Measurements from ENCODE around the gene EDARADD. TPM values are rescaled to one million over a fixed set of nuclear protein-coding genes. Genes with fewer than 3 reads are reported as not detected.

The EDARADD gene
- total and polyA plus RNA-seq, 2 of the 13 experiments (the other 11 are each of a cell fraction or from before 2014, with no cell fraction given), result 0.03 TPM; not detected in 1

DNA sequence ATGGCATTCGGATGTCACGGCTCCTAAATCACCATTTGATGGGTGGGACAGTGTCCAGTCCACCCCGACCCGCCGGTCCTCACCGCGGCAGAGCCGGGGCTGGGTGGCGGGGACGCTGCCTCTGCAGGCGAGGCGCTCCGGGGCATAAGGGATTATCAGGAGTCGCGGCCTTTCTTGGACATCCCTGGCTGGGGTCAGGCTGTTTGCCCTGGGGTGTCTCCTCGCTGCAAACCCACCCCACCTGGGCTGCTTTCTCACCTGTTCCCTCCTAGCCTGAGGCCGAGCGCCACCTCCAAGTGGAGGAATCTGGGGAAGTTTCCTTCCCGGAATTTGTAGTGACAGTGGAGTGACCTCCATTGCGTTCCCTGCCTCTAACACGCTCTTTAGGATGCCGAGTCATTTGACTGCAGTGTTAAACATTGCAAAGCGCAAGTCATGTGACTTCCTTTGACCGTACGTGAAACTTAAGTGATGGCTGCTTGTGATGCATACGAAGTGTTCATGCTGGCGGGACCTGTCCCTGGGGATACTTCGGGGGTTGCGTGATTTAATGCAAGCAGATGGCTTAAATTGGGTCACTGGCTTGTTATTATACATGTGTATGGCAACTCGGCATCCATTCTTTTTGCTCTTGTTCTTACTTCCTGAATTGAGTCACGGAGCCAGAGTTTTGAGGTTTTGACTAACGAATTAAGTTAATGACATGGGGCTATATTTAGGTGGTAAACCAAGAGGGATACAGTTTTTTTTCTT is 130.2 kb downstream of the EDARADD start (continued):
- TF ChIP-seq, protein P1, sequence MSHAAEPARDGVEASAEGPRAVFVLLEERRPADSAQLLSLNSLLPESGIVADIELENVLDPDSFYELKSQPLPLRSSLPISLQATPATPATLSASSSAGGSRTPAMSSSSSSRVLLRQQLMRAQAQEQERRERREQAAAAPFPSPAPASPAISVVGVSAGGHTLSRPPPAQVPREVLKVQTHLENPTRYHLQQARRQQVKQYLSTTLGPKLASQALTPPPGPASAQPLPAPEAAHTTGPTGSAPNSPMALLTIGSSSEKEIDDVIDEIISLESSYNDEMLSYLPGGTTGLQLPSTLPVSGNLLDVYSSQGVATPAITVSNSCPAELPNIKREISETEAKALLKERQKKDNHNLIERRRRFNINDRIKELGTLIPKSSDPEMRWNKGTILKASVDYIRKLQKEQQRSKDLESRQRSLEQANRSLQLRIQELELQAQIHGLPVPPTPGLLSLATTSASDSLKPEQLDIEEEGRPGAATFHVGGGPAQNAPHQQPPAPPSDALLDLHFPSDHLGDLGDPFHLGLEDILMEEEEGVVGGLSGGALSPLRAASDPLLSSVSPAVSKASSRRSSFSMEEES (CRISPR knock-in tag; IDR thresholded peaks at IDR 0.05), result peak; percentile 95
- TF ChIP-seq, protein P2, sequence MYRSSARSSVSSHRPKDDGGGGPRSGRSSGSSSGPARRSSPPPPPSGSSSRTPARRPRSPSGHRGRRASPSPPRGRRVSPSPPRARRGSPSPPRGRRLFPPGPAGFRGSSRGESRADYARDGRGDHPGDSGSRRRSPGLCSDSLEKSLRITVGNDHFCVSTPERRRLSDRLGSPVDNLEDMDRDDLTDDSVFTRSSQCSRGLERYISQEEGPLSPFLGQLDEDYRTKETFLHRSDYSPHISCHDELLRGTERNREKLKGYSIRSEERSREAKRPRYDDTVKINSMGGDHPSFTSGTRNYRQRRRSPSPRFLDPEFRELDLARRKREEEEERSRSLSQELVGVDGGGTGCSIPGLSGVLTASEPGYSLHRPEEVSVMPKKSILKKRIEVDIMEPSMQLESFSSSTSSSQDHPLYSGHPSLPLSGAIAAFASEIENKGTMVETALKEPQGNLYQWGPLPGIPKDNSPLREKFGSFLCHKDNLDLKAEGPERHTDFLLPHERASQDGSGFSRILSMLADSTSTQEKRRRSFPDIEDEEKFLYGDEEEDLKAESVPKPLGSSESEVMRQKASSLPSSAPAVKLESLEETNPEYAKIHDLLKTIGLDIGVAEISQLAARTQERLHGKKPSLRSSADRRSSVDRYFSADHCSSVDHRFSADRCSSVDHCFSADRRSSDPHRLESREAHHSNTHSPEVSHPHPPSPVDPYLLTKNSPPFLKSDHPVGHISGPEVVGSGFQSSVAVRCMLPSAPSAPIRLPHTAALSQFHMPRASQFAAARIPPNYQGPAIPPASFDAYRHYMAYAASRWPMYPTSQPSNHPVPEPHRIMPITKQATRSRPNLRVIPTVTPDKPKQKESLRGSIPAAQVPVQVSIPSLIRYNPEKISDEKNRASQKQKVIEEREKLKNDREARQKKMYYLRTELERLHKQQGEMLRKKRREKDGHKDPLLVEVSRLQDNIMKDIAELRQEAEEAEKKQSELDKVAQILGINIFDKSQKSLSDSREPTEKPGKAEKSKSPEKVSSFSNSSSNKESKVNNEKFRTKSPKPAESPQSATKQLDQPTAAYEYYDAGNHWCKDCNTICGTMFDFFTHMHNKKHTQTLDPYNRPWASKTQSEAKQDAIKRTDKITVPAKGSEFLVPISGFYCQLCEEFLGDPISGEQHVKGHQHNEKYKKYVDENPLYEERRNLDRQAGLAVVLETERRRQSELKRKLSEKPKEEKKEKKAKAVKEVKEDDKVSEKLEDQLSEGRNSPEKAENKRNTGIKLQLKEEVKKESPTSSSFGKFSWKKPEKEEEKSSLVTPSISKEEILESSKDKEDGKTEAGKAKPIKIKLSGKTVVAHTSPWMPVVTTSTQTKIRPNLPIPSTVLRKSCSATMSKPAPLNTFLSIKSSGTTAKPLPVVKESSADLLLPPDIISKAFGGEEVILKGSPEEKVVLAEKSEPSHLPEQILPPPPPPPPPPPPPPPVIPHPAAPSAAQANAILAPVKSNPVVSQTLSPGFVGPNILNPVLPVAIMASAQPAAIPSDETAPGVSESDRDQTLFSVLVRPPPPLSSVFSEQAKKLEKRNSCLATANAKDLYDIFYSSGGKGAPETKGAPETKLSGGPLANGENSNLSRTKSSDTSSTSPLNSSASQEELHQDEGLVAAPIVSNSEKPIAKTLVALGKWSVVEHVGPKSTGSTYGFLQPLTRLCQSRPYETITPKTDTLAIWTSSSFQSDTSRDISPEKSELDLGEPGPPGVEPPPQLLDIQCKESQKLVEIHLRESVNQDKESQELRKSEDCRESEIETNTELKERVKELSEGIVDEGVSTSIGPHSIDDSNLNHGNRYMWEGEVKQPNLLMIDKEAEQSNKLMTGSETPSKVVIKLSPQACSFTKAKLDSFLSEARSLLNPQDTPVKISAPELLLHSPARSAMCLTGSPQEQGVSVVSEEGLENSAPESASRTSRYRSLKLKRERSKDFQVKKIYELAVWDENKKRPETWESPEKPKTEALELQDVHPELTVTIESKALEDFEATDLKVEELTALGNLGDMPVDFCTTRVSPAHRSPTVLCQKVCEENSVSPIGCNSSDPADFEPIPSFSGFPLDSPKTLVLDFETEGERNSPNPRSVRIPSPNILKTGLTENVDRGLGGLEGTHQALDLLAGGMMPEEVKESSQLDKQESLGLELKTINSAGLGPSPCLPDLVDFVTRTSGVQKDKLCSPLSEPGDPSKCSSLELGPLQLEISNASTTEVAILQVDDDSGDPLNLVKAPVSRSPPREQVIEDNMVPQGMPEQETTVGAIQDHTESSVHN (CRISPR knock-in tag; IDR thresholded peaks at IDR 0.05), result no peak
- TF ChIP-seq ZBTB20 (CRISPR knock-in tag; IDR thresholded peaks at IDR 0.05; ENCODE audit: borderline replicate concordance, low read depth), result no peak
- TF ChIP-seq HOMEZ (CRISPR knock-in tag; IDR thresholded peaks at IDR 0.05; ENCODE audit: low read depth), result no peak
- TF ChIP-seq GLMP (CRISPR knock-in tag; IDR thresholded peaks at IDR 0.05; ENCODE audit: borderline replicate concordance), result no peak
- TF ChIP-seq CBX1 (IDR thresholded peaks at IDR 0.05; ENCODE audit: low read depth), result no peak
- TF ChIP-seq DPF2 (CRISPR knock-in tag; IDR thresholded peaks at IDR 0.05; ENCODE audit: borderline replicate concordance, low read depth), result no peak
- TF ChIP-seq SRSF9 (IDR thresholded peaks at IDR 0.05; ENCODE audit: borderline replicate concordance, insufficient read depth, low read depth, low read length, poor library complexity, severe bottlenecking), result no peak
- TF ChIP-seq NCOA2 (CRISPR knock-in tag; IDR thresholded peaks at IDR 0.05), result no peak; the same call in 1 of the 2 replicates
- no peak for TF ChIP-seq CREM (IDR thresholded peaks at IDR 0.05)
- no peak for TF ChIP-seq CREM (CRISPR knock-in tag; IDR thresholded peaks at IDR 0.05)
- TF ChIP-seq FOSL2 (CRISPR knock-in tag; IDR thresholded peaks at IDR 0.05), result peak; percentile 71
- TF ChIP-seq ASH2L (IDR thresholded peaks at IDR 0.05; ENCODE audit: insufficient read length, low read depth, low read length), result peak; percentile 19
- no peak for TF ChIP-seq ZMYM3 (CRISPR knock-in tag; IDR thresholded peaks at IDR 0.05)
- TF ChIP-seq ZNF543 (CRISPR knock-in tag; IDR thresholded peaks at IDR 0.05), result no peak
- no peak for TF ChIP-seq ZKSCAN1 (IDR thresholded peaks at IDR 0.05; ENCODE audit: low read length)
- no peak for TF ChIP-seq SETDB1 (CRISPR knock-in tag; IDR thresholded peaks at IDR 0.05; ENCODE audit: borderline replicate concordance)

All from HepG2 (cell line).